HepG2 (cell line): ENCODE data around the gene HMMR. TPM values are rescaled to one million over a fixed set of nuclear protein-coding genes. Genes with fewer than 3 reads are reported as not detected.

Source experiments
- ATAC-seq: fragments of 200-7000 bp; cut with Tn5 transposase; 3 replicates; pipeline ENCODE4 v1.9.1; 2020; ENCODE audit warnings: mild to moderate bottlenecking, moderate library complexity
- BruUV-seq: library from RNA; stranded (reverse); fragments of 400-500 nt; replicated peaks from 2 replicates; lab custom pipeline; 2021; lab: Mats Ljungman, UMichigan
- CTCF ChIA-PET: fragments of 300-600 bp; formaldehyde crosslinking; extraction: SDS; loops from one replicate; lab custom pipeline; 2021; ENCODE audit warnings: low total read pairs, inconsistent platforms, low intra/inter-chr PET ratio; lab: Yijun Ruan, JAX
- POLR2A ChIA-PET: fragments of 350-600 bp; sonication (Branson Sonifier 250); formaldehyde crosslinking; loops from one replicate; lab custom pipeline; 2020; ENCODE audit warnings: antibody characterized with exemption, inconsistent platforms; lab: Yijun Ruan, JAX
- DNase-seq: peaks from one replicate; pipeline ENCODE4 v3.0.0-alpha.2; 2015; ENCODE audit warnings: low spot score
- FAIRE-seq: peaks from 3 replicates; lab custom pipeline; 2011; peaks lifted over from hg19 to GRCh38; lab: Jason Lieb, UNC
- H2AFZ ChIP-seq: one replicate; pipeline ENCODE4 v1.6.1; 2011; ENCODE audit warnings: low read length, inconsistent platforms
- H3K27ac ChIP-seq: fragments of 300-600 bp; 3 replicates; pipeline ENCODE4 v1.8.0; 2011; ENCODE audit warnings: mixed run types, mild to moderate bottlenecking, mixed read lengths, low read length, inconsistent platforms; ENCODE audit not compliant: insufficient read depth; ENCODE audit errors: extremely low read length
- H3K27me3 ChIP-seq, 2 experiments: fragments of 200-600 bp in 1 of 2; 2 replicates in 1 of 2; 3 replicates in 1 of 2; pipeline versions ENCODE4 v1.6.0 to v1.8.0; 2011; ENCODE audit warnings: low read length in 2 of 2, mild to moderate bottlenecking in 2 of 2, moderate library complexity in 2 of 2, inconsistent platforms in 1 of 2; ENCODE audit not compliant: insufficient read depth in 2 of 2, control insufficient read depth in 1 of 2
- H3K36me3 ChIP-seq, 2 experiments: fragments of 200-600 bp in 1 of 2; replicated peaks in 1 of 2; 2 replicates in 1 of 2; 3 replicates in 1 of 2; pipeline versions ENCODE4 v1.5.1 to v1.8.0; 2011; ENCODE audit warnings: low read length in 2 of 2, inconsistent platforms in 1 of 2; ENCODE audit not compliant: insufficient read depth in 2 of 2, control insufficient read depth in 1 of 2
- H3K4me1 ChIP-seq: 2 replicates; pipeline ENCODE4 v1.5.1; 2012; ENCODE audit warnings: low read length, inconsistent platforms; ENCODE audit not compliant: insufficient read depth
- H3K4me2 ChIP-seq: 2 replicates; pipeline ENCODE4 v1.6.0; 2011; ENCODE audit warnings: low read depth, low read length, inconsistent platforms
- H3K4me3 ChIP-seq, 3 experiments: fragments of 200-600 bp in 1 of 3; sonication (generic), shearing (Covaris generic) in 1 of 3; replicated peaks in 1 of 3; 2 replicates each; pipeline ENCODE4 v1.5.1; 2011 to 2016; ENCODE audit warnings: low read length in 3 of 3, inconsistent platforms in 2 of 3, low read depth in 2 of 3, mild to moderate bottlenecking in 2 of 3, control low read depth in 1 of 3, mixed read lengths in 1 of 3; ENCODE audit not compliant: insufficient read depth in 1 of 3
- H3K79me2 ChIP-seq: one replicate; pipeline ENCODE4 v1.6.1; 2011; ENCODE audit warnings: low read length, inconsistent platforms; ENCODE audit not compliant: insufficient read depth
- H3K9ac ChIP-seq: 2 replicates; pipeline ENCODE4 v1.6.0; 2011; ENCODE audit warnings: mild to moderate bottlenecking, low read depth, low read length, inconsistent platforms; ENCODE audit not compliant: insufficient read depth
- H3K9me3 ChIP-seq: 2 replicates; pipeline ENCODE4 v1.5.1; 2012; ENCODE audit warnings: mild to moderate bottlenecking, low read length
- H4K20me1 ChIP-seq: 2 replicates; pipeline ENCODE4 v1.6.0; 2011; ENCODE audit warnings: inconsistent platforms, mild to moderate bottlenecking, low read length, moderate library complexity; ENCODE audit not compliant: insufficient read depth
- CEBPB ChIP-seq: IDR thresholded peaks from 2 replicates; pipeline ENCODE4 v1.6.1; 2011; ENCODE audit warnings: low read depth, low read length, improper control_type of control experiment, borderline replicate concordance
- CREB1 ChIP-seq, 2 experiments: fragments of 450-650 bp in 1 of 2; IDR thresholded peaks; 2 replicates each; pipeline ENCODE4 v1.6.1; 2016 to 2017; ENCODE audit warnings: control low read depth in 1 of 2, mild to moderate bottlenecking in 1 of 2, missing compliant biosample characterization in 1 of 2, missing genetic modification characterization in 1 of 2
- ELF4 ChIP-seq: sonication (generic); formaldehyde crosslinking; IDR thresholded peaks from 2 replicates; pipeline ENCODE4 v1.5.0; 2020; ENCODE audit warnings: missing genetic modification reagents, mild to moderate bottlenecking, moderate library complexity, borderline replicate concordance
- GTF3A ChIP-seq: sonication (generic); formaldehyde crosslinking; conservative IDR thresholded peaks from 2 replicates; pipeline ENCODE4 v1.4.0; 2020; ENCODE audit warnings: mild to moderate bottlenecking, missing genetic modification reagents
- HDAC2 ChIP-seq: sonication (generic); formaldehyde crosslinking; IDR thresholded peaks from 2 replicates; pipeline ENCODE4 v1.4.0; 2020; ENCODE audit warnings: missing genetic modification reagents
- HNF4A ChIP-seq: sonication (generic); formaldehyde crosslinking; IDR thresholded peaks from 2 replicates; pipeline ENCODE4 v1.4.0; 2020; ENCODE audit warnings: missing genetic modification reagents
- HOMEZ ChIP-seq: IDR thresholded peaks from 2 replicates; pipeline ENCODE4 v1.6.1; 2016; ENCODE audit warnings: low read depth
- IKZF1 ChIP-seq: fragments of 450-650 bp; IDR thresholded peaks from 2 replicates; pipeline ENCODE4 v1.7.1; 2016
- MEIS2 ChIP-seq: sonication (generic); formaldehyde crosslinking; IDR thresholded peaks from 2 replicates; pipeline ENCODE4 v1.9.0; 2021; ENCODE audit warnings: mild to moderate bottlenecking, missing genetic modification reagents
- NCOA5 ChIP-seq: sonication (generic); formaldehyde crosslinking; IDR thresholded peaks from 2 replicates; pipeline ENCODE4 v1.4.0; 2020; ENCODE audit warnings: missing genetic modification reagents
- NCOR1 ChIP-seq: fragments of 200-600 bp; sonication (generic); IDR thresholded peaks from 2 replicates; pipeline ENCODE4 v1.7.0; 2017; ENCODE audit warnings: antibody characterized with exemption, low read length, borderline replicate concordance
- RARA ChIP-seq: IDR thresholded peaks from 2 replicates; pipeline ENCODE4 v1.6.1; 2016; ENCODE audit warnings: missing genetic modification reagents, missing compliant biosample characterization
- RBFOX2 ChIP-seq: fragments of 200-400 bp; formaldehyde crosslinking; IDR thresholded peaks from 2 replicates; pipeline ENCODE4 v1.6.1; 2017; ENCODE audit warnings: low read depth, mild to moderate bottlenecking, low read length
- RFX5 ChIP-seq: IDR thresholded peaks from 2 replicates; pipeline ENCODE4 v1.6.1; 2011; ENCODE audit warnings: low read depth, low read length, improper control_type of control experiment
- SMARCE1 ChIP-seq: fragments of 450-650 bp; IDR thresholded peaks from 2 replicates; pipeline ENCODE4 v1.6.1; 2017; ENCODE audit warnings: borderline replicate concordance
- TFAP4 ChIP-seq: sonication (generic); IDR thresholded peaks from 2 replicates; pipeline ENCODE4 v1.6.1; 2016; ENCODE audit warnings: low read depth, borderline replicate concordance
- ZBTB43 ChIP-seq: sonication (generic); formaldehyde crosslinking; conservative IDR thresholded peaks from 2 replicates; pipeline ENCODE4 v1.4.0; 2020; ENCODE audit warnings: missing genetic modification reagents
- ZFP1 ChIP-seq: IDR thresholded peaks from 2 replicates; pipeline ENCODE4 v1.6.1; 2016
- ZMYM3 ChIP-seq: sonication (generic); formaldehyde crosslinking; IDR thresholded peaks from 2 replicates; pipeline ENCODE4 v1.5.1; 2020; ENCODE audit warnings: mild to moderate bottlenecking, missing genetic modification reagents
- ZNF180 ChIP-seq: sonication (generic); formaldehyde crosslinking; IDR thresholded peaks from 2 replicates; pipeline ENCODE4 v1.4.0; 2020; ENCODE audit warnings: low read depth, missing genetic modification reagents, borderline replicate concordance
- ZNF264 ChIP-seq: sonication (generic); formaldehyde crosslinking; IDR thresholded peaks from 2 replicates; pipeline ENCODE4 v1.4.0; 2020; ENCODE audit warnings: missing genetic modification reagents
- ZNF510 ChIP-seq: sonication (generic); formaldehyde crosslinking; IDR thresholded peaks from 2 replicates; pipeline ENCODE4 v1.4.0; 2020; ENCODE audit warnings: low read depth, mild to moderate bottlenecking, missing genetic modification reagents
- ZNF713 ChIP-seq: sonication (generic); formaldehyde crosslinking; IDR thresholded peaks from 2 replicates; pipeline ENCODE4 v1.4.0; 2020; ENCODE audit warnings: mild to moderate bottlenecking, missing genetic modification reagents
- ZNF878 ChIP-seq: sonication (generic); formaldehyde crosslinking; IDR thresholded peaks from 2 replicates; pipeline ENCODE4 v1.8.1; 2023; ENCODE audit warnings: mild to moderate bottlenecking, missing genetic modification reagents, moderate library complexity
- WGBS: methylation state at CpG from one replicate; pipeline ENCODE4 v1.1.6; 2017; ENCODE audit warnings: low lambda C conversion rate; 5-methylcytosine and 5-hydroxymethylcytosine counted together
- in situ Hi-C: cut with HindIII; loops from 2 replicates; pipeline ENCODE4 v1.10.0; 2017; ENCODE audit warnings: low pct_unique_long_range_greater_than_20kb; ENCODE audit not compliant: extremely low pct_ligation_motif_present
- intact Hi-C: fragments of 100-400 bp; cut with micrococcal nuclease; formaldehyde crosslinking; loops from one replicate; pipeline ENCODE4 v1.10.0; 2022; ENCODE audit not compliant: unreplicated experiment
- polyA plus RNA-seq, 8 experiments: library from polyadenylated mRNA; depleted of rRNA in 3 of 8; stranded (reverse) in 7 of 8; unstranded in 1 of 8; fragments of >200 nt; fragmentation: Illumina TruSeq in 4 of 8; extraction: Trizol in 4 of 8; gene quantifications; 2 replicates each; pipeline versions ENCODE4 v1.2.1 to v1.2.3, GENCODE V29; 2011 to 2016; ENCODE audit warnings: low read depth in 4 of 8, missing spikeins in 1 of 8, mixed read lengths in 1 of 8; ENCODE audit not compliant: insufficient read depth in 1 of 8
- total RNA-seq, 5 experiments: library from RNA; depleted of rRNA; stranded (reverse); fragments of >200 nt; fragmentation: Illumina TruSeq; extraction: Trizol; gene quantifications; 2 replicates each; pipeline ENCODE4 v1.2.3, GENCODE V29; 2016; ENCODE audit warnings: low read depth in 1 of 5

The HMMR gene
- total and polyA plus RNA-seq, 2 of the 13 experiments (the other 11 are each of a cell fraction or from before 2014, with no cell fraction given): 8.5 to 48.3 TPM

DNA sequence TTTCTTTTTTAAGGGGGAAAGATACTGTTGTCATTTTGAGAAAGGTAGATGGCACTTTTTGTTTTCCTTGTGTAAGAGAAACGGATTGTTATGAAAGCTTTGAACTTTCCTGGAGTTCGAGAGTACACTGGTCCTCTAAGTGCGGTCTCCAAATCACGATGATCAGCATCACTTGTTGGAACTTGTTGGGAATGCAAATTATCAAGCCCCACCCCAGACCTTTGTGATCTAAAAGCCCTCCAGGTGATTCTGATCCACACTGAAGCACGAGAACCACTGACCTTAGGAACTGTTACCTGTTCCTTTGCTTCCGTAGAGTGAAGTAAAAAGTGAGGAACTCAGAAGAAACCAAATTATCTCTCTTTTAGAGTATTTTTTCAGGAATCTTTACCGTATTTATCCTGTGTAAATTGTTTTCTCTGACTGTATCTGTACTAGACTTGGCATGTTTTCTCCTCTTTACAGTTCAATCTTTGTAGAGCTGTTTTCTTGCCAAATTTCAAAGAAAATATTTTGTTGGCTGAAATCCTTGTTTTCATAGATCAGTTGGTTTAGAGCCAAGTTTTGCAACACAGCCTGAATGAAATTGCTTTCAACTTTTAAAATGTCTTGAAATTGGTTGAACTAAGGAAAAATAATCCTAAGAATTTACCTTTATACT, 49.0 kb downstream of the HMMR start:
- no peak overlapping the region for H2AFZ ChIP-seq
- DNase-seq (peak; percentile 75), FAIRE-seq (peak; percentile 72), ATAC-seq (no peak)
- peak overlapping the region in 2 of 3 experiments; percentile 25 to 36; a peak in 2 of 6 replicates for H3K4me3 ChIP-seq
- 3% methylated on average over 7 of the region's 7 CpGs for WGBS
- intact Hi-C loops: no loop called here
- peaks cover 3 to 20% of the 10 kb centered on the region in 2 experiments; a peak in 3 of 5 replicates for H3K36me3 ChIP-seq
- peak overlapping the region; percentile 27 for H3K9ac ChIP-seq
- no peaks in the 10 kb centered on the region for H3K9me3 ChIP-seq
- BruUV-seq: no TSS peak
- ChIA-PET POLR2A (no interaction called here), CTCF (no interaction called here)
- H3K4me1 ChIP-seq: peaks cover 34% of the 10 kb centered on the region
- H3K79me2 ChIP-seq: peaks cover 54% of the 10 kb centered on the region
- peak overlapping the region; percentile 43 for H3K27ac ChIP-seq
- H3K4me2 ChIP-seq: peak overlapping the region; percentile 75
- H3K27me3 ChIP-seq: no peaks in the 10 kb centered on the region; a peak in 1 of 5 replicates
- no peaks in the 10 kb centered on the region for H4K20me1 ChIP-seq
- in situ Hi-C loops: no loop called here
- TF ChIP-seq CREB1 (IDR thresholded peaks at IDR 0.05): no peak
- peak; percentile 30; the same call in 1 of the 2 replicates for TF ChIP-seq CREB1 (CRISPR knock-in tag; IDR thresholded peaks at IDR 0.05)
- TF ChIP-seq ZBTB43: no peak
- 0 out of 2 replicates have a peak, but pooled peaks have one; percentile 26 for TF ChIP-seq ZNF264 (CRISPR knock-in tag)
- no peak for TF ChIP-seq HDAC2 (CRISPR knock-in tag)
- peak; percentile 31; the same call in 1 of the 2 replicates for TF ChIP-seq TFAP4
- no peak for TF ChIP-seq SMARCE1
- peak; percentile 38; the same call in 1 of the 2 replicates for TF ChIP-seq CEBPB
- TF ChIP-seq RARA (CRISPR knock-in tag): peak; percentile 43
- no peak for TF ChIP-seq IKZF1
- no peak for TF ChIP-seq ZNF180
- no peak for TF ChIP-seq ZNF510 (CRISPR knock-in tag)
- no peak for TF ChIP-seq GTF3A
- TF ChIP-seq ZMYM3 (CRISPR knock-in tag): no peak
- peak; percentile 42; the same call in 1 of the 2 replicates for TF ChIP-seq HOMEZ (CRISPR knock-in tag)
- TF ChIP-seq RFX5: no peak
- TF ChIP-seq NCOR1: peak; percentile 20; the same call in 1 of the 2 replicates
- no peak for TF ChIP-seq ZNF878 (CRISPR knock-in tag)
- no peak for TF ChIP-seq ELF4 (CRISPR knock-in tag)
- TF ChIP-seq ZNF713: no peak
- no peak for TF ChIP-seq NCOA5 (CRISPR knock-in tag)
- TF ChIP-seq ZFP1: no peak
- TF ChIP-seq RBFOX2: no peak
- no peak for TF ChIP-seq MEIS2 (CRISPR knock-in tag)
- 0 out of 2 replicates have a peak, but pooled peaks have one; percentile 28 for TF ChIP-seq HNF4A (CRISPR knock-in tag)
